Endometrial microvascular endothelial cells (primary cell): Measurements from ENCODE around the gene ECSCR. TPM values are rescaled to one million over a fixed set of nuclear protein-coding genes. Genes with fewer than 3 reads are reported as not detected.
"Not testable (repeated sequence)": the region's sequence is repeated elsewhere in the genome, so short reads cannot be mapped to it uniquely, and the experiment has no call there.

ENCODE experiments used
- in situ Hi-C: cut with HindIII; loops from 2 replicates; pipeline ENCODE4 v1.10.0; 2017; ENCODE audit warnings: low sequenced_read_pairs, low pct_unique_long_range_greater_than_20kb; ENCODE audit errors: inconsistent ontology term
- total RNA-seq: library from RNA; depleted of rRNA; stranded (reverse); fragments of >200 nt; gene quantifications from one replicate; pipeline ENCODE4 v1.2.3, GENCODE V29; 2015; ENCODE audit errors: inconsistent ontology term

ECSCR gene
- total RNA-seq, 1 donor from 2014 or later = 417 TPM

GRCh38 chr5:139419226-139420192 is 43.0 kb downstream of the ECSCR start:
- in situ Hi-C loops = loop anchor here (10.0 kb wide), 1 partner anchor 105 kb away; no protein-coding TSS in a partner anchor

DNA sequence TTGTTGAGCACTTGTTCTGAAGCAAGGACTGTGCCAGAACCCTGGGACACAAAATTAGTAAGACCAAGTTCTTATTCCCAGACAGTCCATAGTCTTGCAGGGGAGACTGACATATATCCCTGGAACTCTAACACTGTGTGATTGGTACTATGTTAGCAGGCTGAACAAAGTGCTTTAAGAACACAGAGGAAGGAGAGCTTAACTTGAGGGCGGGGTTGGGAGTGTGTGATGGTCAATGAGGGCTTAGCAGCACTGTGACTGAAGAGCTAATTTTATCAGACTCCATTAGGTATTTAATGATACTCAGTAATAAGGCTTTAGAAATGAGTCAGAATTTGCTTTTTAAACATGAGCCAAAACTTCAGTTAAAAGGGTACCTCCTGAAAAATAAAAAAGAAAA is 43.8 kb downstream of the ECSCR start:
- in situ Hi-C loops = loop anchor here (10.0 kb wide), 1 partner anchor 106 kb away; no protein-coding TSS in a partner anchor

GRCh38 chr5:139417214-139417613 is 45.3 kb downstream of the ECSCR start:
- in situ Hi-C loops = loop anchor here (10.0 kb wide), 1 partner anchor 108 kb away; no protein-coding TSS in a partner anchor

DNA sequence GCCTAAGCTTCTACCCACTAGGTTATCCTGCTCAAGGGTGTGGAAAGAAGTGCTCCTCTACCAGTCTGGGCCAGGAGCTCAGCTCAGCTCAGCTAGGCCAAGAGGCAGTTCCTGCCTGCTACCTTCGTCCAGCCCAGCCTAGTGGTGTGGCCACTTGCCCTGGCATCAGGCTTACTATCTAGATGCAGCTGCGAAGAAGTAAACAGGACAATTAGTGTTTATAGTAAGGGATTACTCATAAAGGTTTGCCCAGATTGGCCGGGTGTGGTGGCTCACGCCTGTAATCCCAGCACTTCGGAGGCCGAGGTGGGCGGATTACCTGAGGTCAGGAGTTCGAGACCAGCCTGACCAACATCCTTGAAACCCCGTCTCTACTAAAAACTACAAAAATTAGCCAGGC is 45.9 kb downstream of the ECSCR start:
- in situ Hi-C loops = loop anchor here (10.0 kb wide), 1 partner anchor 108 kb away; no protein-coding TSS in a partner anchor

- in situ Hi-C loops = loop anchor here (10.0 kb wide), 1 partner anchor 109 kb away; no protein-coding TSS in a partner anchor
Measured at GRCh38 chr5:139415869-139416268, 46.7 kb downstream of the ECSCR start.

DNA sequence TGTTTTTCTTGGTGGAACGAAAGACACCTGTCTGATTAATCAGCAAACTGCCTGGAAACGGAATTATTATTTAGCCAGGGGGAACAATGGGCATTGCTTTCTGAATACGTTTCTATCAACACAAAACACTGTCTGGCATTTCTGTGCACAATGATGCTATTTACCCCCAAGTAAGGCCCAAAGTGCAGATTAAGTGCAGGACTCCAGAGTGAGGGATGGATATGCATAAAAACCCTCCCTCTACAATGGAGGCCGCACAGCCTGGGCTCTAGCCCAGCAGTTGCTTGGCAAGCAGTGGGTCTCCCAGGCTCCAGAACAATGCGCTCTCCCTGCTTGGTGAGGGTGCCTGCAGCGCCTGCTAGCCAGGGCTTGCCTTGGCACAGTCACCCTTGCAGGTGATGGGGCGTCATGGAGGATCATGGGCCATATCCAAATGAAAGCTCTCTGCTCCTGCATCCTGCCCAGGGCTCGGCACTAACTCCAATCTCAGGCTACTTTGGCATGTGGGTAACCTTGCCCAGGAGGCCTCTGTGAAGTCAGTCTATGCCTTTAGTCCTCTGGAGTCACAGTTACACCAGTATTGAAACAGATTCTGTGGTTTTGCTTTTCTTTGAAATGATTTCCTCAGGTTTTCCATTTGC is 47.2 kb downstream of the ECSCR start:
- in situ Hi-C loops = loop anchor here (10.0 kb wide), 1 partner anchor 109 kb away; no protein-coding TSS in a partner anchor

- in situ Hi-C loops = loop anchor here (10.0 kb wide), 1 partner anchor 110 kb away; no protein-coding TSS in a partner anchor
Measured at GRCh38 chr5:139414581-139415130, 47.9 kb downstream of the ECSCR start.

GRCh38 chr5:139413963-139414362 is 48.6 kb downstream of the ECSCR start:
- in situ Hi-C loops = loop anchor here (10.0 kb wide), 1 partner anchor 111 kb away; no protein-coding TSS in a partner anchor

DNA sequence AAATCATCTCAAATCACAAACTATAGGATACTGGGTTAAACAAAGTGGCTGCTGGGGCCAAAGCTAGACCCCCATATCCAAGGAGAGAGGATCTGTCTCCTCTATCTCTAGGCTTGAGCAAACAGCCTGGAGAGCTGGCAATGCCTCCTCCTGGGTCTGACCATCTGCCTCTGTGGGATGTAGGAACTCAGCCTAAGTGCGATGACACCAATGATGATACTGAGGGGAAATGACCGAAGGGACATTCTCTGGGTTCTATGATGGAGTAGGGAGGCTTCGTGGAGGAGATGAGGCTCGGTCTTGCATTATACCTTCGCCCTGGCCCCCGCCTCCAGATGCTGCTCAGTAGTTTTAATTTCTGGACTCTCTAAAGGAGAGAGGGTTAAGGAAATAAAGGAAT is 49.4 kb downstream of the ECSCR start:
- in situ Hi-C loops = loop anchor here (10.0 kb wide), 1 partner anchor 112 kb away; no protein-coding TSS in a partner anchor

GRCh38 chr5:139410993-139411828 is 51.3 kb downstream of the ECSCR start:
- in situ Hi-C loops = loop anchor here (10.0 kb wide), 1 partner anchor 114 kb away; no protein-coding TSS in a partner anchor

DNA sequence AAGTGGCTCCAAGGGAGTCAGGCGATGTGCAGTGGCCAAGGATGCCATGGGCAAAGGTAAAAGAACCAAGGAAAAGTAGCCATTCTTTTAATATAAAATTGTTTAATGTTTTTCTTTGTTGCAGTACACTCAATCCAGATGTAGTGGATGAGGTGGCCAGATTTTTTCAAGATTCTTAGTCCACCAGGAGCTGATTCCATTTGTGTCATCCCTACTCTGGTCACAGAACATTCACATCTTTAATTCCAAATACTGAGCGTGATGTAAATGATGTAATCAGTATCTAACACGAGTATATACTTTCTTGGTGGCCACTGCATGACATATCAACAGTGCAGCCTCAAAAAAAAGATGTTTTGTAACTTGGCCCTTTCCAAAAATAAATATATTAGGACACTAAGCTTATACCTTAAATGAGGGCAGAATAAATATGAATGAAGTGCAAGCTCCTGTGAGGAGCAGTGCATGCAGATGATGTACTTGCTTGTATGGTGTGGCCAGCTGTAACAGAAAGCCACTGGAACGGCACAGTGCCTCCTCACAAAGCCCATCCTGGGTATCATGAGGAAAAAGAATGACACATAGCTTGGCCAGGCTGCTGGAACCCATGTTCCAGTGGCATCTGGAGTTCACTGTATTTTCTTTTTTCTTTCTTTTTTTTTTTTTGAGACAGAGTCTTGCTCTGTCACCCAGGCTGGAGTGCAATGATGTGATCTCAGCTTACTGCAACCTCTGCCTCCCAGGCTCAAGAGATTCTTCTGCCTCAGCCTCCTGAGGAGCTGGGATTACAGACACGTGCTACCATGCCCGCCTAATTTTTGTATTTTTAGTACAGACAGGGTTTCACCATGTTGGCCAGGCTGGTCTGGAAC is 52.2 kb downstream of the ECSCR start:
- in situ Hi-C loops = loop anchor here (10.0 kb wide), 1 partner anchor 114 kb away; no protein-coding TSS in a partner anchor

DNA sequence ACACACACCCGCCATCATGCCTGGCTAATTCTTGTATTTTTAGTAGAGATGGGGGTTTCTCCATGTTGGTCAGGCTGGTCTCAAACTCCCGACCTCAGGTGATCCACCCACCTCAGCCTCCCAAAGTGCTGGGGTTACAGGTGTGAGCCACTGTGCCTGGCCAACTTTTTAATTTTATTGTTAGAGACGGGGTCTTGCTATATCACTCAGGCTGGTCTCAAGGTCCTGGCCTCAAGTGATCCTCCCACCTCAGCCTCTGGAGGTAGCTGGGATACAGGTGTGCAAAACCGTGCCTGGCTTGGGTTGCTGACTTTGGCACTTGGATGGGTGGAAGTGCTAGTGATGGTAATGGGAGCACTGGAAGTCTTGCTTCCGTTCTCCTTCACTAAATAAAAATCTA is 53.4 kb downstream of the ECSCR start:
- in situ Hi-C loops = not testable (repeated sequence)

DNA sequence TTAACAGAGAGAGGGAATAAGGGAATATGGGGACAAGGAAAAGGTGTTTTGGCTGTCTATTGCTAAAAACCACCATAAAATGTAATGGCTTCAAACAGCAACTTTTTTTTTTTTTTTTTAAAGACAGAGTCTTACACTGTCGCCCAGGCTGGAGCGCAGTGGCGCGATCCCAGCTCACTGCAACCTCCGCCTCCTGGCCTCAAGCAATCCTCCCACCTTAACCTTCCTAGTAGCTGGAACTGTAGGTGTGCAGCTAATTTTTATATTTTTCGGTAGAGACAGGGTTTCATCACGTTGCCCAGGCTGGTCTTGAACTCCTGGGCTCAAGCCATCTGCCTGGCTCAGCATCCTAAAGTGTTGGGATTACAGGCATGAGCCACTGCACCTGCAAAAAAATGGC is 54.4 kb downstream of the ECSCR start:
- in situ Hi-C loops = no loop called here

- in situ Hi-C loops = no loop called here
Measured at GRCh38 chr5:139407517-139407916, 55.0 kb downstream of the ECSCR start.

- in situ Hi-C loops = no loop called here
Measured at GRCh38 chr5:139406963-139407362, 55.6 kb downstream of the ECSCR start.

DNA sequence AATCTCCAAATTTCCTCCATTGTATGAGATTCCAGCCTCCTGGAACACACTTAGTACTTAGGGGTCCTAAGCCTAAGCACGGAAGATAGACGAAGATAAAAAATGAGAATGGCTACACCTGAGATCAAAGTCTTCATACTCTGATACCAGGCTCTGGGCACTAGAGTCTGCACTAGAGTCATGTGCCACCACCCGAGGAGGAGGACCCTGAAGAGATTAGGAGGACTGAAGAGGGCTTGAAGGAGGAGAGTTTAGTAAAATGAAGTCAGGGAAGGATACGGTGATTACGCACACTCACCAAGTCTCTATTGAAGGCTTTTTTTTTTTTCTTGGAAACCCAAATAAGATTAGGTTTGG is 58.1 kb downstream of the ECSCR start:
- in situ Hi-C loops = no loop called here

- in situ Hi-C loops = no loop called here
Measured at GRCh38 chr5:139403787-139404483, 58.6 kb downstream of the ECSCR start, which contains the start of gene SPATA24. Gene SPATA24, minus strand, starts transcription at chr5:139404089. Its CDS starts 29 bp downstream, at chr5:139404060.
